CD4-positive, CD25-positive, alpha-beta regulatory T cell (primary cell): ENCODE results near the gene MOB3C. TPM values are rescaled to one million over a fixed set of nuclear protein-coding genes. Genes with fewer than 3 reads are reported as not detected.

ENCODE experiments used
- ATAC-seq, 2 donors: fragments of 150-1000 bp; cut with Tn5 transposase; one replicate each; pipeline ENCODE4 v1.10.0; 2021; ENCODE audit warnings: low read depth in 2 of 2, moderate number of reproducible peaks in 2 of 2, moderate library complexity in 1 of 2
- DNase-seq, 3 donors: peaks; one replicate each; pipeline versions ENCODE4 v3.0.0 to v3.0.0-alpha.2; 2012 to 2022; ENCODE audit warnings: mixed read lengths in 1 of 3
- H3K27ac ChIP-seq: one replicate; pipeline ENCODE4 v1.7.0; 2013; ENCODE audit warnings: mild to moderate bottlenecking, low read length; ENCODE audit not compliant: insufficient read depth, poor library complexity, severe bottlenecking
- H3K27me3 ChIP-seq: one replicate; pipeline ENCODE4 v1.7.0; 2013; ENCODE audit warnings: low read length; ENCODE audit not compliant: control insufficient read depth, insufficient read depth
- H3K36me3 ChIP-seq: one replicate; pipeline ENCODE4 v1.7.0; 2013; ENCODE audit warnings: mild to moderate bottlenecking, low read length, moderate library complexity; ENCODE audit not compliant: control insufficient read depth, insufficient read depth
- H3K4me1 ChIP-seq: 2 replicates; pipeline ENCODE4 v1.7.0; 2013; ENCODE audit warnings: mild to moderate bottlenecking, low read length; ENCODE audit not compliant: insufficient read depth, control insufficient read depth, poor library complexity, severe bottlenecking
- H3K4me3 ChIP-seq: one replicate; pipeline ENCODE4 v1.7.0; 2013; ENCODE audit warnings: low read depth, mild to moderate bottlenecking, low read length, moderate library complexity
- H3K9me3 ChIP-seq, 2 experiments: 1 replicate in 1 of 2; 2 replicates in 1 of 2; pipeline ENCODE4 v1.7.0; 2013; ENCODE audit warnings: low read length in 2 of 2, mild to moderate bottlenecking in 1 of 2, moderate library complexity in 1 of 2; ENCODE audit not compliant: control insufficient read depth in 2 of 2
- H3K27ac Mint-ChIP-seq, 3 donors: one replicate each; pipeline ENCODE4 v1.8.0; 2020 to 2022; ENCODE audit warnings: mild to moderate bottlenecking in 3 of 3, mixed read lengths in 3 of 3, moderate library complexity in 2 of 3
- H3K27me3 Mint-ChIP-seq: one replicate; pipeline ENCODE4 v1.8.0; 2022; ENCODE audit warnings: mild to moderate bottlenecking, mixed read lengths
- H3K36me3 Mint-ChIP-seq: one replicate; pipeline ENCODE4 v1.8.0; 2020; ENCODE audit warnings: mixed read lengths
- H3K4me1 Mint-ChIP-seq, 4 donors: one replicate each; pipeline ENCODE4 v1.8.0; 2020 to 2022; ENCODE audit warnings: mixed read lengths in 4 of 4, mild to moderate bottlenecking in 1 of 4
- H3K4me3 Mint-ChIP-seq, 4 donors: one replicate each; pipeline ENCODE4 v1.8.0; 2020 to 2022; ENCODE audit warnings: mild to moderate bottlenecking in 4 of 4, mixed read lengths in 4 of 4, moderate library complexity in 3 of 4
- H3K9me3 Mint-ChIP-seq, 7 donors: one replicate each; pipeline ENCODE4 v1.8.0; 2020 to 2022; ENCODE audit warnings: mixed read lengths in 7 of 7, mild to moderate bottlenecking in 3 of 7, moderate library complexity in 2 of 7
- polyA plus RNA-seq, 4 donors: library from polyadenylated mRNA; unstranded; fragments of 300-500 nt; fragmentation: Illumina TruSeq; gene quantifications; one replicate each; pipeline ENCODE4 v1.2.3, GENCODE V29; 2021
- total RNA-seq: library from RNA; stranded (reverse); gene quantifications from one replicate; pipeline ENCODE4 v1.2.3, GENCODE V29; 2022

Gene MOB3C
- total and polyA plus RNA-seq, 5 donors from 2014 or later: 6.4 to 16.0 (median 10.3) TPM

DNA sequence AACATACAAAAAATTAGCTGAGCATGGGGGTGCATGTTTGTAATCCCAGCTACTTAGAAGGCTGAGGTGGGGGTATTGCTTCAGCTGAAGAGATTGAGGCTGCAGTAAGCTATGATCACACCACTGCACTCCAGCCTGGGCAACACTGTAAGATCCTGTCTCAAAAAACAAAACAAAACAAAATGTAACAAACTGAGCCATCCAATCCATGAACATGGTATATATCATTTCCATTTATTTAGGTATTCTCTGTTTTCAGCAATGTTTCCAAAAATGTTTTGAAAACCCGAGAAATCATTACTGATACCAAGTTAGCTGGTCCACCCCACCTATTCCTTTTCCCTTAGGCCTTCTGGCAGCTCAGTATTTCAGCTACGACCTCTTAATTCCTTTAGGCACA is 33.2 kb upstream of the MOB3C start:
- H3K27me3 ChIP-seq: no peaks in the 10 kb centered on the region
- H3K27me3 Mint-ChIP-seq: no peaks in the 10 kb centered on the region
- no peak overlapping the region for H3K27ac ChIP-seq
- no peak overlapping the region for H3K4me3 Mint-ChIP-seq
- no peak overlapping the region for H3K4me3 ChIP-seq
- H3K36me3 ChIP-seq: peaks cover 50% of the 10 kb centered on the region
- H3K27ac Mint-ChIP-seq: no peak overlapping the region
- peaks cover 0 to 7% (median 2%) of the 10 kb centered on the region in 7 donors for H3K9me3 Mint-ChIP-seq
- ATAC-seq (no peak), DNase-seq (no peak)
- H3K9me3 ChIP-seq: no peaks in the 10 kb centered on the region
- peaks cover 0 to 13% (median 5%) of the 10 kb centered on the region in 4 donors for H3K4me1 Mint-ChIP-seq
- H3K4me1 ChIP-seq: no peaks in the 10 kb centered on the region
- H3K36me3 Mint-ChIP-seq: peaks cover 57% of the 10 kb centered on the region

GRCh38 chr1:46647611-46648010 is 31.0 kb upstream of the MOB3C start:
- Histone ChIP-seq H3K36me3 (peaks cover 47% of the 10 kb centered on the region), H3K27me3 (no peaks in the 10 kb centered on the region), H3K4me3 (no peak overlapping the region), H3K9me3 (no peaks in the 10 kb centered on the region), H3K4me1 (no peaks in the 10 kb centered on the region), H3K27ac (no peak overlapping the region)
- DNase-seq (no peak), ATAC-seq (no peak)
- H3K36me3 Mint-ChIP-seq: peaks cover 44% of the 10 kb centered on the region
- no peak overlapping the region for H3K27ac Mint-ChIP-seq
- H3K27me3 Mint-ChIP-seq: no peaks in the 10 kb centered on the region
- peaks cover 0 to 5% (median 2%) of the 10 kb centered on the region in 7 donors for H3K9me3 Mint-ChIP-seq
- H3K4me3 Mint-ChIP-seq: no peak overlapping the region
- H3K4me1 Mint-ChIP-seq: peaks cover 0 to 6% (median under 1%) of the 10 kb centered on the region in 4 donors

DNA sequence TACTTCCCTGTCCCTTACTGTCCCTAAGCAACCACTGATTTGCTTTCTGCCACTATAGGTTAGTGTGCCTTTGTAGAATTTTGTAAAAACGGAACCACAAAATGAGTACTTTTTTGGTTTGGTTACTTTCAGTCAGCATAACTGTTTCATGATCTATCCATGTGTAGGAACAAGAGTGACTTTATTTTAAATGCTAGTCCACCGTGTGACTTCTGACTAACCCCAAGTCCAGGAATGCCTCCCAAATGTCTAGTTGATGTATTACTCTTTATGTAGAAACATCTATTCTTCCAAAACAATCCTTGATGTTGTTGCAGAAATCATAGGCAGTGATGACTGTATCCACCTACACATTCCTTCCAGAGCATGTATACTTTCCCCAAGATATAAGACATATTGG is 30.2 kb upstream of the MOB3C start:
- no peak overlapping the region for H3K27ac Mint-ChIP-seq
- H3K36me3 ChIP-seq: peaks cover 39% of the 10 kb centered on the region

GRCh38 chr1:46646331-46646730 is 29.7 kb upstream of the MOB3C start:
- Histone ChIP-seq H3K4me1 (no peaks in the 10 kb centered on the region), H3K36me3 (peaks cover 38% of the 10 kb centered on the region), H3K4me3 (no peak overlapping the region), H3K27ac (no peak overlapping the region), H3K9me3 (no peaks in the 10 kb centered on the region), H3K27me3 (no peaks in the 10 kb centered on the region)
- ATAC-seq: no peak
- Mint-ChIP-seq H3K27me3 (no peaks in the 10 kb centered on the region), H3K27ac (no peak overlapping the region), H3K36me3 (peaks cover 44% of the 10 kb centered on the region), H3K9me3 (peaks cover 0 to 5% (median 2%) of the 10 kb centered on the region in 7 donors), H3K4me3 (no peak overlapping the region), H3K4me1 (peaks cover 0 to 6% (median 0%) of the 10 kb centered on the region in 4 donors)
- DNase-seq: no peak

More for the DNA sequence above, 30.2 kb upstream of the MOB3C start:
- no peak overlapping the region for H3K4me3 Mint-ChIP-seq
- Histone ChIP-seq H3K27ac (no peak overlapping the region), H3K9me3 (no peaks in the 10 kb centered on the region), H3K4me3 (no peak overlapping the region), H3K4me1 (no peaks in the 10 kb centered on the region), H3K27me3 (no peaks in the 10 kb centered on the region)
- no peak for DNase-seq
- peaks cover 0 to 2% (median 0%) of the 10 kb centered on the region in 4 donors for H3K4me1 Mint-ChIP-seq
- peaks cover 0 to 5% (median 2%) of the 10 kb centered on the region in 7 donors for H3K9me3 Mint-ChIP-seq
- no peak for ATAC-seq
- peaks cover 42% of the 10 kb centered on the region for H3K36me3 Mint-ChIP-seq
- no peaks in the 10 kb centered on the region for H3K27me3 Mint-ChIP-seq

DNA sequence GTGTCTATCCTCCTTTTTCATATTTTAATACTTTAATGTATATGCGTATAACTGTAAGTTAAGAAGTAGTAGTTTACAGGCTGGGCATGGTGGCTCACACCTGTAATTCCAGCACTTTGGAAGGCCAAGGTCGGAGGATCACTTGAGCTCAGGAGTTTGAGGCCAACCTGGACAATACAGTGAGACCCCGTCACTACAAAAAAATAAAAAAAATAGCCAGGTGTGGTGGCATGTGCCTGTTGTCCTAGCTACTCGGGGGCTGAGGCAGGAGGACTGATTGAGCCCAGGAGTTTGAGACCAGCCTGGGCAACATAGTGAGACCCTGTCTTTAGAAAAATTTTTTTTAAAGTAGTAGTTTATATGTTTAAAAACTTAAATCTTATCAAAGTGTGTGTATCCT is 29.2 kb upstream of the MOB3C start:
- Histone ChIP-seq H3K27me3 (no peaks in the 10 kb centered on the region), H3K4me1 (no peaks in the 10 kb centered on the region), H3K27ac (no peak overlapping the region), H3K9me3 (no peaks in the 10 kb centered on the region), H3K4me3 (no peak overlapping the region), H3K36me3 (peaks cover 38% of the 10 kb centered on the region)
- no peak overlapping the region for H3K4me3 Mint-ChIP-seq
- peaks cover 46% of the 10 kb centered on the region for H3K36me3 Mint-ChIP-seq
- no peak for ATAC-seq
- peaks cover 0 to 6% (median 0%) of the 10 kb centered on the region in 4 donors for H3K4me1 Mint-ChIP-seq
- DNase-seq: no peak
- no peaks in the 10 kb centered on the region for H3K27me3 Mint-ChIP-seq
- H3K9me3 Mint-ChIP-seq: peaks cover 0 to 5% (median 2%) of the 10 kb centered on the region in 7 donors
- no peak overlapping the region for H3K27ac Mint-ChIP-seq

DNA sequence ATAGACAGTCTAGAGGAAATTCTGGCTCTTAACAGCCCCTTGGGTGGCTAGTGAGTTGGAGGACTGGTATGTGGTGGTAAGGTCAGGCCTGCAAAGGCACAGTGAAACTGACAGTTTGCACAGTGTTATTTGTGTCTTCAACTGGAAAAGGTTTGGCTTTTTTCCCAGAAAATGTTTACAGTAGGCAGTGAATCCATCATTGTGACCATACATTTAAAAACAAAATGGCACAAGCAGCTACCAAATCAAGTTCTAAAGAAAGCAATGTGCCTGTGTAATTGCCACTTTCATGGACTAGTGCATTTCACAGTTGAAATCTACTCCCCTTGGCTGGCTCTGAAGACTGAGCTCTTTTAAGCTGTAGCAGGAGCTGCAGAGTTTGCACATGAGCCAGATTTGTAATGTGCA is 26.8 kb upstream of the MOB3C start:
- Histone ChIP-seq H3K4me3 (no peak overlapping the region), H3K4me1 (no peaks in the 10 kb centered on the region), H3K36me3 (peaks cover 28% of the 10 kb centered on the region), H3K27me3 (no peaks in the 10 kb centered on the region), H3K9me3 (no peaks in the 10 kb centered on the region), H3K27ac (no peak overlapping the region)
- no peaks in the 10 kb centered on the region for H3K27me3 Mint-ChIP-seq
- H3K4me3 Mint-ChIP-seq: no peak overlapping the region
- peaks cover 0 to 11% (median 2%) of the 10 kb centered on the region in 4 donors for H3K4me1 Mint-ChIP-seq
- DNase-seq (no peak), ATAC-seq (no peak)
- H3K27ac Mint-ChIP-seq: no peak overlapping the region
- no peaks in the 10 kb centered on the region for H3K9me3 Mint-ChIP-seq
- peaks cover 34% of the 10 kb centered on the region for H3K36me3 Mint-ChIP-seq

DNA sequence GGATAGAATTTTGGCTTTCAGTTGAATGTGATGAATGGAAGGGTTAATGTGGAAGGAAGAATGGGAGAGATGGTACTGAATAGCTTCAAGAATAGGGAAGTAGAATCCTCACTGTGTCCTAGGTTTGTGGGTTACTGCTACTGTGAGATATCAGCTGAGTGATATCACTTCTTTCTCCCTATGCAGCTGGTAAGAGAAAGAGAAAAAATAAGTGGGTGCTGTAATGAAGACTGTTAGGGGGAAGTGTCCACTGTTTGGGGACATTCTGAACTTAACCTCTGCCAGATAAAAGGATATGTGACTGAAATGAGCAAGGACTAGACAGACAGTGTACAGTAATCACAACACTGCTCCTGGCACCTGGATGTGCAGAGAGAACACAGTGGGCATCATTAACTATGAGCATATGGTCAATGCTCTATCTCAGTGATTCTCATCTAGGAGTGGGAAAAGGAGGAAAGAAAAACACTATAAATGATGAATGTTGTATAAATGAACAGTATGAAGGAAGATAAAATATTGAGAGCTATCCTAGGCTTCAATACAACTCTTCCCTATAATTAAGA is 25.6 kb upstream of the MOB3C start:
- H3K36me3 ChIP-seq: peaks cover 26% of the 10 kb centered on the region
- no peaks in the 10 kb centered on the region for H3K4me1 ChIP-seq
- H3K4me1 Mint-ChIP-seq: peaks cover 0 to 11% (median 2%) of the 10 kb centered on the region in 4 donors
- no peak overlapping the region for H3K4me3 Mint-ChIP-seq
- DNase-seq (no peak), ATAC-seq (no peak)
- no peaks in the 10 kb centered on the region for H3K9me3 ChIP-seq
- H3K36me3 Mint-ChIP-seq: peaks cover 29% of the 10 kb centered on the region
- H3K4me3 ChIP-seq: no peak overlapping the region
- no peaks in the 10 kb centered on the region for H3K9me3 Mint-ChIP-seq
- no peaks in the 10 kb centered on the region for H3K27me3 Mint-ChIP-seq
- H3K27me3 ChIP-seq: no peaks in the 10 kb centered on the region
- no peak overlapping the region for H3K27ac Mint-ChIP-seq
- H3K27ac ChIP-seq: no peak overlapping the region

GRCh38 chr1:46639547-46639946 is 22.9 kb upstream of the MOB3C start:
- Mint-ChIP-seq H3K9me3 (no peaks in the 10 kb centered on the region), H3K4me3 (no peak overlapping the region), H3K27ac (no peak overlapping the region), H3K36me3 (peaks cover 38% of the 10 kb centered on the region), H3K27me3 (no peaks in the 10 kb centered on the region), H3K4me1 (peaks cover 0 to 11% (median 2%) of the 10 kb centered on the region in 4 donors)
- Histone ChIP-seq H3K36me3 (peaks cover 42% of the 10 kb centered on the region), H3K9me3 (no peaks in the 10 kb centered on the region), H3K4me1 (no peaks in the 10 kb centered on the region), H3K27me3 (no peaks in the 10 kb centered on the region), H3K27ac (no peak overlapping the region), H3K4me3 (no peak overlapping the region)
- no peak for ATAC-seq
- DNase-seq: no peak
